Thyroid gland (tissue), 4 donors: ENCODE data around the gene HSD17B12. TPM values are rescaled to one million over a fixed set of nuclear protein-coding genes. Genes with fewer than 3 reads are reported as not detected.

Experiments
- DNase-seq, 2 donors: peaks; one replicate each; pipeline ENCODE4 v3.0.0-alpha.2; 2019
- H3K27ac ChIP-seq, 3 donors: fragments of 200-600 bp; sonication (generic); 1 replicate in 2 of 3; 2 replicates in 1 of 3; pipeline ENCODE4 v1.5.1; 2016 to 2019; ENCODE audit warnings: mild to moderate bottlenecking in 1 of 3, moderate library complexity in 1 of 3
- H3K27me3 ChIP-seq: fragments of 200-600 bp; sonication (generic); one replicate; pipeline ENCODE4 v1.5.1; 2019
- H3K36me3 ChIP-seq, 2 donors: fragments of 200-600 bp; sonication (generic); one replicate each; pipeline ENCODE4 v1.5.1; 2016 to 2019
- H3K4me1 ChIP-seq, 2 donors: fragments of 200-600 bp; sonication (generic); one replicate each; pipeline ENCODE4 v1.5.1; 2017 to 2019
- H3K4me3 ChIP-seq, 3 donors: fragments of 200-600 bp; sonication (generic); replicated peaks in 1 of 3; 1 replicate in 2 of 3; 2 replicates in 1 of 3; pipeline ENCODE4 v1.5.1; 2016; ENCODE audit warnings: mild to moderate bottlenecking in 1 of 3
- H3K9me3 ChIP-seq: fragments of 200-600 bp; sonication (generic); one replicate; pipeline ENCODE4 v1.5.1; 2017
- POLR2A ChIP-seq, 2 donors: fragments of 450-650 bp; IDR thresholded peaks; one replicate each; pipeline ENCODE4 v1.6.1; 2017; ENCODE audit warnings: antibody characterized with exemption in 2 of 2, mild to moderate bottlenecking in 2 of 2, moderate library complexity in 1 of 2
- WGBS, 2 donors: methylation state at CpG; one replicate each; pipeline ENCODE4 v1.1.5; 2017; 5-methylcytosine and 5-hydroxymethylcytosine counted together
- intact Hi-C: fragments of 100-400 bp; cut with DNase I; formaldehyde crosslinking; loops from one replicate; pipeline ENCODE4 v1.15.1; 2023
- total RNA-seq, 4 donors: library from RNA; depleted of rRNA; stranded (reverse); fragments of >200 nt; gene quantifications; one replicate each; pipeline ENCODE4 v1.2.3, GENCODE V29; 2016
- TF ChIP-seq, protein P1 (sequence below), 6 experiments: fragments of 200-600 bp in 3 of 6; fragments of 450-650 bp in 3 of 6; sonication (generic) in 3 of 6; IDR thresholded peaks; one replicate each; pipeline ENCODE4 v1.5.1; 2016 to 2019; ENCODE audit warnings: antibody characterized with exemption in 6 of 6, mild to moderate bottlenecking in 2 of 6, inconsistent platforms in 1 of 6, moderate library complexity in 1 of 6

Gene HSD17B12
- total RNA-seq, 4 donors from 2014 or later, result 70.1 to 104 (median 94.4) TPM

DNA sequence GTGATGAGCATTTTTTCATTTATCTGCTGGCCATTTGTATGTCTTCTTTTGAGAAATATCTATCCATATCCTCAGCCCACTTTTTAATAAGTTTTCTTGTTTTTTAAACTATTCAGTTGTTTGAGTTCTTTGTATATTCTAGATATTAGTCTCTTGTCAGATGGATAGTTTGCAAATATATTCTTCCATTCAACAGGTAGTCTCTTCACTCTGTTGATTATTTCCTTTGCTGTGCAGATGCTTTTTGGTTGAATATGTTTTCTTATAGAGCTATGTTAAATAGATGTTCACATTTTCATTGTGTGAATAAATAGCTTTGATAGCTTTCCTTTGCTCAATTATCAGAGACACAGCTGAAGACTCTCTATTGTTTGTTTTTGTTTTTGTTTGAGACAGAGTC lies 131.9 kb downstream of the HSD17B12 start:
- H3K4me1 ChIP-seq, result no peaks in the 10 kb centered on the region
- H3K4me3 ChIP-seq, result no peak overlapping the region
- H3K9me3 ChIP-seq, result no peaks in the 10 kb centered on the region
- H3K27ac ChIP-seq, result no peak overlapping the region
- intact Hi-C loops, result no loop called here
- H3K36me3 ChIP-seq, result peaks cover 0 to 3% of the 10 kb centered on the region in 2 donors
- no peak for DNase-seq
- H3K27me3 ChIP-seq, result no peaks in the 10 kb centered on the region
- TF ChIP-seq, protein P1, sequence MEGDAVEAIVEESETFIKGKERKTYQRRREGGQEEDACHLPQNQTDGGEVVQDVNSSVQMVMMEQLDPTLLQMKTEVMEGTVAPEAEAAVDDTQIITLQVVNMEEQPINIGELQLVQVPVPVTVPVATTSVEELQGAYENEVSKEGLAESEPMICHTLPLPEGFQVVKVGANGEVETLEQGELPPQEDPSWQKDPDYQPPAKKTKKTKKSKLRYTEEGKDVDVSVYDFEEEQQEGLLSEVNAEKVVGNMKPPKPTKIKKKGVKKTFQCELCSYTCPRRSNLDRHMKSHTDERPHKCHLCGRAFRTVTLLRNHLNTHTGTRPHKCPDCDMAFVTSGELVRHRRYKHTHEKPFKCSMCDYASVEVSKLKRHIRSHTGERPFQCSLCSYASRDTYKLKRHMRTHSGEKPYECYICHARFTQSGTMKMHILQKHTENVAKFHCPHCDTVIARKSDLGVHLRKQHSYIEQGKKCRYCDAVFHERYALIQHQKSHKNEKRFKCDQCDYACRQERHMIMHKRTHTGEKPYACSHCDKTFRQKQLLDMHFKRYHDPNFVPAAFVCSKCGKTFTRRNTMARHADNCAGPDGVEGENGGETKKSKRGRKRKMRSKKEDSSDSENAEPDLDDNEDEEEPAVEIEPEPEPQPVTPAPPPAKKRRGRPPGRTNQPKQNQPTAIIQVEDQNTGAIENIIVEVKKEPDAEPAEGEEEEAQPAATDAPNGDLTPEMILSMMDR (IDR thresholded peaks at IDR 0.05), result no peak

DNA sequence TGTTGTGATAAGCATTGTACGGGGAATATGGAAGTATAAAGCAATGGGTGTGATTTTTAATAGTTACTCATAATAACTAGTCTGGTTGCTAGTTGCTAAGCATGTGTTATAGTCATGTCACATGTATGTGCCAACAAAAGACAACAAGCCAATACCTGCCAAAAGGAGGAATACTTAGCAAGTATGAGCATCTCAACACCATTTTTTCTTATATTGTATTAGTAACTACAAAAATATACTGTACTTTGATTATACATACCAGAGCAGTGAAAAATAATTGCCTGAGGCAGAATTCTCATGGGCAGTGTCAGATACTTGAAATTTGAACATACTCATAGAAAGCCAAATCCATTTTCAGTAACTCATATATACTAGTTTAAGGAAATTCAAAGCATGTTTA lies 137.7 kb downstream of the HSD17B12 start:
- DNase-seq, result no peak
- Histone ChIP-seq H3K4me1 (no peaks in the 10 kb centered on the region), H3K27ac (no peak overlapping the region), H3K36me3 (peaks cover 0 to 3% of the 10 kb centered on the region in 2 donors), H3K27me3 (no peaks in the 10 kb centered on the region), H3K9me3 (no peaks in the 10 kb centered on the region), H3K4me3 (no peak overlapping the region)
- WGBS, 2 donors, result 83 to 88% methylated on average over 1 of the region's 1 CpG
- no peak for TF ChIP-seq POLR2A (IDR thresholded peaks at IDR 0.05)
- TF ChIP-seq, protein P1 (IDR thresholded peaks at IDR 0.05), result no peak
- intact Hi-C loops, result no loop called here

DNA sequence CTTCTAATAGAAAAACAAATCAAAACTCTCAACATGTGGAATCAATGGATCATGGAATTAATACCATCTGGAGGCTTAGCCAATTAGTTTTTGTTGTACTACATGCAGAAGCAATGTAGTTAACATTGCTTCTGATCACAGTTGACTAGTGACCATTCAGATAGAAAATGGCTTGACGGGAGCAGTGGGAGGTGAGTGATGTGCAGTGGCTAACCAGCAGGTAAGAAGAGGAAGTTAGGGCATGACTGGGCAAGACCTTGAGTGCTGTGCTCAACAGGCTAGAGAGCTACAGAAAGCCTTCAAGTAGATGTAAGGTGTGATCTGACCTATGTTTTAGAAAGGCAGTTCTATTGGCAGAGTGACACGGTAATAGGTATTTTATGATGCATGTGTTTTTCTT lies 139.4 kb downstream of the HSD17B12 start:
- no peak for TF ChIP-seq POLR2A (IDR thresholded peaks at IDR 0.05)
- TF ChIP-seq, protein P1 (IDR thresholded peaks at IDR 0.05), result no peak
- no peaks in the 10 kb centered on the region for H3K4me1 ChIP-seq
- H3K27me3 ChIP-seq, result no peaks in the 10 kb centered on the region
- 93 to 95% methylated on average over 2 of the region's 2 CpGs for WGBS, 2 donors
- no peaks in the 10 kb centered on the region for H3K9me3 ChIP-seq
- H3K27ac ChIP-seq, result no peak overlapping the region
- no peak for DNase-seq
- no peak overlapping the region for H3K4me3 ChIP-seq
- peaks cover 0 to 3% of the 10 kb centered on the region in 2 donors for H3K36me3 ChIP-seq
- intact Hi-C loops, result no loop called here

DNA sequence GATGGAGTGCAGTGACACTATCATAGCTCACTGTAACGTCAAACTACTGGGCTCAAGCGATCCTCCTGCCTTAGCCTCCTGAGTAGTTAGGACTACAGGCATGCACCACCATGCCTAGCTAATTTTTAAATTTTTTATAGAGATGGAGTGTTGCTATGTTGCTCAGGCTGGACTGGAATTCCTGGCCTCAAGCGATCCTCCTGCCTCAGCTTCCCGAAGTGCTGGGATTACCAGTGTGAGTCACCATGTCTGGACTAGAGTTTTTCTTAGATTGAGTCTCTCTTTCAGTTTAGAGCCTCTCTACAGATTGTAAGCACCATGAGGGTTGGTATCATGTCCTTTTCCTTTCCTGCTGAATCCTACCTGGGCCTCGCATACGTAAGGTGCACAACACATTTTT lies 142.8 kb downstream of the HSD17B12 start:
- 97 to 99% methylated on average over 6 of the region's 6 CpGs for WGBS, 2 donors
- Histone ChIP-seq H3K27me3 (no peaks in the 10 kb centered on the region), H3K4me3 (no peak overlapping the region), H3K36me3 (no peaks in the 10 kb centered on the region), H3K27ac (no peak overlapping the region), H3K4me1 (no peaks in the 10 kb centered on the region), H3K9me3 (no peaks in the 10 kb centered on the region)
- no peak for DNase-seq
- intact Hi-C loops, result no loop called here
- TF ChIP-seq POLR2A (IDR thresholded peaks at IDR 0.05), result no peak
- TF ChIP-seq, protein P1 (IDR thresholded peaks at IDR 0.05), result no peak

DNA sequence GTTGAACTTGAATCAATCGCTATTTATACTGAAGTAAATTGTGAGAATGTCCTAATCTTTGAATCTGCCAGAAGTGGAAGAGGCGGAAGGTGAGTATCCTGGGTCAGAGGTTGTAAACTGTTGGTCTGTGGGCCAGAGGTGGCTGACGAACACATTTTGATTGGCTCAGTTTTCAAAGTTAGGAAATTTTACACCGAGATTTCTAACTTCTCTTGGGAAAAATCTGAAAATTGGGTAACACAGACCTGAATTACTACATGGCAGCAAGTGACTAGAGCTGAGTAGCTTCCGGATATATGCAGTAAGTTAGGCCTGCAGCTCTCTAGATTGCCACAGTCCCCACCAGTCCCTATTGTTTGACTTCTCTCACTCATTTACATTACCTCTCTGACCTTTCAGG lies 143.3 kb downstream of the HSD17B12 start:
- intact Hi-C loops, result no loop called here
- 94 to 95% methylated on average over 5 of the region's 5 CpGs for WGBS, 2 donors
- TF ChIP-seq, protein P1 (IDR thresholded peaks at IDR 0.05), result no peak
- TF ChIP-seq POLR2A (IDR thresholded peaks at IDR 0.05), result no peak
- Histone ChIP-seq H3K36me3 (no peaks in the 10 kb centered on the region), H3K9me3 (no peaks in the 10 kb centered on the region), H3K4me1 (no peaks in the 10 kb centered on the region), H3K27me3 (no peaks in the 10 kb centered on the region), H3K4me3 (no peak overlapping the region), H3K27ac (no peak overlapping the region)
- no peak for DNase-seq
